GM18502 (cell line): ENCODE data around the gene ASIC4.

Experiments
- ATAC-seq: cut with Tn5 transposase; IDR thresholded peaks from one replicate; pipeline ENCODE4 v1.9.1; 2021; ENCODE audit warnings: mild to moderate bottlenecking; ENCODE audit not compliant: unreplicated experiment, poor library complexity

ASIC4 gene

GRCh38 chr2:219512524-219513216, 1.6 kb upstream of the ASIC4 start:
- ATAC-seq, result no peak

DNA sequence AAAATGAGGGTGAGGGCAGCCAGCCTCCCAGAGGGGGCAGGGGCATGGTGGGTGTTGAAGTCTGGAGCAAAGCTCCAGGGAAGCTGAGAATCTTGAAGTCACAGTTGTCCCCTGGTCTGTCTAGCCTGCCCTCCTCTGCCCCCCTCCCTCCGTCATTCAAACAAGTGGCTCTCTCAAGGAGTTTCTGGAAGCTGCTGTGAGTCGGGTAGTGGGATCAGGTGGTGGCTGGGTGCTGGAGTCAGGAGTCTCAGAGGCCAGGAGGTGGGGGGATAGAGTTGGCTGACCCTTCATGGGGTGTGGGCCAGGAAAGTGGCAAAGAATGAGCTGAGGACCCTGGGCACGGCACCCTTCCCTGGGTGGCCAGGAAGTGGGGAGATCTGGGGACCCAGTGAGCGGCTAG, 495 bp upstream of the ASIC4 start:
- no peak for ATAC-seq

DNA sequence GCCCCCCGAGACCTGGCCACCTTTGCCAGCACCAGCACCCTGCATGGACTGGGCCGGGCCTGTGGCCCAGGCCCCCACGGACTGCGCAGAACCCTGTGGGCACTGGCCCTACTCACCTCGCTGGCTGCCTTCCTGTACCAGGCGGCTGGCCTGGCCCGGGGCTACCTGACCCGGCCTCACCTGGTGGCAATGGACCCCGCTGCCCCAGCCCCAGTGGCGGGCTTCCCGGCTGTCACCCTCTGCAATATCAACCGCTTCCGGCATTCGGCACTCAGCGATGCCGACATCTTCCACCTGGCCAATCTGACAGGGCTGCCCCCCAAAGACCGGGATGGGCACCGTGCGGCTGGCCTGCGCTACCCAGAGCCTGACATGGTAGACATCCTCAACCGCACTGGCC, 554 bp downstream of the ASIC4 start:
- ATAC-seq, result no peak

GRCh38 chr2:219515874-219516629, 1.8 kb downstream of the ASIC4 start:
- ATAC-seq, result no peak

GRCh38 chr2:219516888-219517287, 2.6 kb downstream of the ASIC4 start:
- ATAC-seq, result no peak

DNA sequence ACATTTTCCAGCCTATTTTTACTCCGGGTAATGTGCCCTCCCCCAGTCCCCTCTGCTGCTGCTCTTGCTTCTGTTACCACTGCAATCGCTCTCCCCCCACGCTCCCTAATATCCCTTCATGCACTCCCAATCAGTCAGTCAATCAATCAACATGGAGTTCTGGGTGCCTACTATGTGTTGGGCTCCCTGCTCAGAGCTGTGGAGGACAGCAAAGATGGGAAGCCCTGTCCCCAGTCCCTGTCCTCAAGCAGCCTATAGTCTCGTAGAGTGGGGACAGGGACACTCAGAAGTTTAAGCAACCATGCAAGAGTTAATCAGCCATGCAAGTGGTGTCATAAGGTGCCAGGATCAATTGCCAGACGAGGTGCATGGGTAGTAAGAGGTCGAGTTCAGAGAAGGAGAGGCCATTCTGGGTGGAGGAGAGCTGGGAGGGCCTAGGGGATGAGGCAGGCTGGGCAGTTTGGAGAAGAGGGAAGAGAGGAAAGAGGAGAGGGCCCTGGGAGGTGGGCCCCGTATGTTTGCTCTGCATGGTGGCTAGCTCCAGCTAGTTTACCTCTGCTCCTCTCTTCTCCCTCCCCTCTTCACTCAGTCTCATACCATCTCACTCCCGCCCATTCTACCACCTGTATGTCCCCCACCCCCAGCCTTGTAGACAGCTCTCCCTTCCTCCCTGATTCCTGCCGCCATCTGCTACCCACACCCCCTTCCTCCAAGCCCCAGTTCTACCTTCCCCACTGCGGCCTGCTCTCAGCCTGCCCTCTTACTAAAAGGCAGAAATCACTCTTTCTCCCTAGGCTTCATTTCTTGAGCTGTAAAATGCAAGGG, 3.9 kb downstream of the ASIC4 start:
- no peak for ATAC-seq

DNA sequence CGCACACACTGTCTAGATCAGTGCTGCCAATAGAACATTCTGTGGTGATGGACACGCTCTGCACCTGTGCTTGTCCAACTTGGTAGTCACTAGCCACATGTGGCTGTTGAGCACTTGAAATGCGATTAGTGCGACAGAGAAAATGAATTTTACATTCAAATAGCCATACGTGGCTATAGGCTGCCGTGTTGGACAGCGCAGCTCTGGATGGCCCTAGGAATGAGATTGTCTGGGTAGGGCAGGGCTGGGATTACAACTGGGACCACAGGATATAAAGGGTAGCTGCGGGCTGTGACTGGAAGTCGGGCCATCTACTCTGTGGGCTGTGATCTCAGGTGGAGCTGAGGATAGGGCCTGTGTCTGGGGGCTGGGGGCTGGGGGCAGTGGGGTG, 5.2 kb downstream of the ASIC4 start:
- no peak for ATAC-seq

DNA sequence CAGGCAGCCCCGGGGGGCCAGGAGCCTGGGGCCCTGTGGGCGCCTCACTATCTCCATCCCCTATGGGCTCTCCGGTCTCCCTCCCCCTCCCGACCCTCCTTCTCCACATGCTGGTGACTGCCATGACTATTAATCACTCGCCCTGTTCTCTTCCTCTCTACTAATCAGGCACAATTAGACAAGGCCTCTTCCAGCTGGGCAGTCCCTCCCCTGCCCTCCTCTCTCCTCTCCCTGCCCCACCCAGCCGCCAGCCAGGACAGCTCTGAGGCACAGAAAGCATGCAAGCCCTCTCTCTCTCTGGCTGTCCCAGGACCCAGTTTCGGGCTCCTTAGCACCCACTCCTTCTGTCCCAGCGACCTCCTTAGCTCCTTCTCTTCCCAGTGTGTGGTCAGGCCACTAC, 5.8 kb downstream of the ASIC4 start:
- no peak for ATAC-seq

- ATAC-seq, result no peak
Measured at GRCh38 chr2:219521066-219521880, 7.0 kb downstream of the ASIC4 start.

DNA sequence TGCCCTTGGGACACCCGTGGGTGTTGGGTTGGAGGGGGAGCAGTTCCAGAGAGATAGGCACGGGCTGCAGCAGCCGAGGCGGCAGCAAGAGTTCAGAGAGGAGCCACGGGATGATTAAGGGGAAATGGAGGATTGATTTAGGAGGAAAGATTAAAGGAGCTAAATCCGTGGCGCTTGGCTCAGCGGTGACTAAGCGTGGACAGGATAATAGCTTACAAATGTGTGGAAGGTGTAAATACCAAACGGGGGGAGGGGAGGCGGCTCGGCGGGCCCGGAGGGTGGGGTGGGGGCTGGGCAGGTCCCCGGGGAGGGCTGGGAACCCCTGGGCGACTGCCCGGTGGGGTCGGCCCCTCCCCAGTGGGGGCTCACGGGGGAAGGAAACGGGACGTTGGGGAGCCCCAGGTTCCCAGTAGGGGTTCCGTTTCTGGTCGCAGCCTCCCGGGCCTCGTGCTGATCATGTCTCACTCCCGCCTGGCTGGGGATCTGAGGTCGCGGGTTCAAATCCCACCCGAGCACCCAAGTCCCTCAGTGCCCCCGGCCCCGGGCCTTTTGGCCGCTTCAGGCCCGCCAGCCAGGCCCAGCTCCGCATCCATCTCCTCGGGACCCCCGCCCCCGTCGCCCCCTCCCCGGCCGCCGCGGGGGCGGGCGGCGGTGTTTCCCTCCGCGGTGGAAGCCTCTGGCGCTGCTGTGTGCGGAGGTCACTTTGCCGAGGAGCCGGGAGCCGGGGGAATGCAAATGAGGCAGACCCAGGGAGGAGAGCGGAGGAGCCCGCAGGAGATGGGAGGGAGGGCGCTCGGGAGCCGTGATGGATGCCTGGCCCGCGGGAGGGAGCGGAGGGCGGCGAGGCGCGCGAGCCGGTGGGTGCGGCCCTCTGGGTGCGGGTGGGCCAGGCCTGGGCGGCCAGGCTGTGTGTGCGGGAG, 8.1 kb downstream of the ASIC4 start:
- ATAC-seq, result no peak

DNA sequence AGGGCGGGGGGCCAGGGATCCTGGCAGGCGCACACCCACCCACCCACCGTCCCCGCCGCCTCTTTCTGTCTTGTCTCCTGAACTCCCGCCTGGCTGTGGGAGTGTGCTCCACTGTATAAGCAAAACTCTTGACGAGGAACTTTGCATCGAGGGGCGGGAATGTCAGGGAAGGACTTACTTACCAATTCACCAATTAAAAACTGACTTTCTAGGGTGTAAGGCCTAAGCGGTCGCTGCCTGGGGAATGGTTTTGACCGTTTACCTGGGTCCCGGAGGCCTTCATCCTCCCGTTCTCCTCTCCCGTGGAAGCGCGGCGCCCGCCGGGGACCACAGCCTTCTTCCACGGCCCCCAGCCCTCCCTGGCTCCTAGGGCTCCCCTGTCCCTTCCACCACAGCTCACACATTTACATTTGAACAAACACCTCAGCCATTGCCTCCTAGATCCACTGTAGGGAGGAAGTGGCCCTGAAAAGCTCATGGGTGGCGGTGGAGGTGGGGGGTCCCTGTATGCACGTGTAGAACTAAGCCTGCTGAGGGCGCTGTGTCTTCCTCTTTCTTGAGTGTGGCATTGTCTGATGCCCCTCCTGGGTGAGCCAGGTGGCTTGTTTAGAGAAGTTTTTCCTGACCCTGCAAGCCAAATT, 8.9 kb downstream of the ASIC4 start:
- ATAC-seq, result no peak

DNA sequence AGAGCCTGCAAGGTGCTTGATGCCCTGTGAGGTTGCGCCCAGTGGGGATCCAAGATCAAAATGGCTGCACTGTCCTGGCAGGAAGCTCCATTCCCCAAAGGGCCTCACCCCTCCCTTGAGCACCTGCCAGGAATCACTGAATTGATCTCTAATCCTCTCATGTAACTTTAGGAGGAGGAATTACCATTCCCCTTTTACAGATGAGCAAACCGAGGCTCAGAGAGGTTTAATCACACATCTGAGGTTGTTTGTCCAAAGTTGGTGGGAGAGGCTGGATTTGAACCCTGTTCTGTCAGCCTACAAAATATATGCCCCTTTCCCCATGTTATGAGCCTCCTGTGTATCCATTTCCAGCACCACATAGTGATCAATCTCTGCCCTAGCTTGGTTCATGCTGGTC, 10.5 kb downstream of the ASIC4 start:
- no peak for ATAC-seq

DNA sequence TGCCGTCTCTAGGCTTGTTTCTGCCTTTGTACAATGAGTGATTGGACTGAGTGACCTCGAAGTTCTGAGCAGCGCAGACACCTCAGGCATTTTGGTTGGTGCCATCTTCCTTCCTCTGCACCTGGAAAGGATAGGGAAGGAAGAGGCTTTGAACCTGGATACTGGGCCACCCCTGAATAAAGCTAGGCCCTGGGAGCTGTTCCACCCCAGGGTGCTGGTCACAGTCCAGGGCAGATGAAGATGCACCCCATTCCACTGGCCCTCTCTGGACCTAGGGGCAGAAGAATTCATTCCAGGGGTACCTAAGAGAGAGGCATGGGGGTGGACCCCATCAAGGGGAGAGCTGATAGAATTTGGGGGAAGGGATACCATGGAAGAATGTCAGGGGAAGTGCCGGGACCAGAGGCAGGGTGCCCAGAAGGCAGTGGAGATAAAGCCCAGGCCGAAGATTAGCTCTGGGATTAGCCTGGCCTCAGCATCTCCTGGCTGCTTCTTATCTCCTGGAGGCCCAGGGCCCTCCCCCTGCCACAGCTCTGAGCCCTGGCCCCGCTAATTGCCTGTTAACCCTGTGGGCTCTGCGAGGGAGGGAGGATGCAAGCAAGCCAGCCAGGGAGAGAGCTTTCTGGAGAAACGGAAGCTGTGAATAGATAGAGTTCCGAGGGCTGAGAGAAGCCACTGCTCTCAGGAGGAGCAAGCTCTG, 11.4 kb downstream of the ASIC4 start:
- ATAC-seq, result no peak

DNA sequence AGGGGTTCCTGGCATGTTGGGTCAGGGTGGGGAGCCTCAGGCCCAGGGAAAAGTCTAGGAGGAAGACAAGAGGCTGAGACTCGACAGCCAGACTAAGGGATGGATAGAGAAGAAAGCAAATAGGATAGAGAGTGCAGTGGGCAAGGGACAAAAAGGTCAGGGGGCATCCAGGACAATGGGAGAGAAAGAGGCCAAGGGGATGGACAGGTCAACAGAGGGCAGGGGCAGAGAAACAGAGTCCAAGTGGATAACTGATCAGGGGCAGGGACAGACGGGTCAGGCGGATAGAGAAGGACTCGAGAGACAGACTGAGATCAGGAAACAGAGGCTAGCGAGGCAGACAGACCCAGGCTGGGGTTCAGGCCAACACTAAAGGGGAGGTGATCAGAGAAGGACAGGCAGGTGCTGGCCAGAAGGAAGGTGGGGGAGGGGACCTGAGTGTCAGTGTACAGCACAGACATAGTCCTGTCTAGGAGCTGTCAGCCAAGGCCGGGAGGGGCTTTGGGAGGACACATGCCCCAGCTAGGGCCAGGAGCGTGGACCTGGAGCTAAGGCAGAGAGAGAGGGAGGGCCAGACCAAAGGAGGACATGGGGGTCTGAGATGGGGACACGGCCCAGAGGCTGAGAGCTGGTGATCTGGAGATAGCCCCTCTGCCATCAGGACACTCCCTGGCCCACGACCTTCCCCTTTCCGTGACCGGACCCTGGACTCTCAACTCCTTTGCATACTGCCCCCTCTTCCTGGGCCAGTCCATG, 12.2 kb downstream of the ASIC4 start:
- no peak for ATAC-seq

- ATAC-seq, result no peak
Measured at GRCh38 chr2:219527076-219527394, 12.8 kb downstream of the ASIC4 start.

DNA sequence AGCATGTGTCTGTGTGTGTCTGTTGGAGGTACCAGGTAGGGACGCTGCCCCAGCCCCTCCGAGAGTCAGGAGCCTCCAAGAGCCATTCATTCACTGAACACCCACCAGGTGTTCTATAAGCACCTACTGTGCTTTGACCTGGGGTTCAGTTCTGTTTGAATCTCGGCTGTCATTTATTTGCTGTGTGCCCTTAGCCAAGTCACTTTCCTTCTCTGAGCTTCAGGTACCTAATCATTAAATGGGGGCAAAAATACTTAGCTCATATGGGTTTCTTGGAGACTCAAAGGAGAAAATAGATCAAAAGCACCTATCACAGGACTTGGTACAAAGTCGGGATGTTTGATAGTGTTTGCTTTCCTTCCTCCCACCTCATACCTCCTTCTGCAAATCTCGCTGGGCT, 13.2 kb downstream of the ASIC4 start:
- no peak for ATAC-seq

DNA sequence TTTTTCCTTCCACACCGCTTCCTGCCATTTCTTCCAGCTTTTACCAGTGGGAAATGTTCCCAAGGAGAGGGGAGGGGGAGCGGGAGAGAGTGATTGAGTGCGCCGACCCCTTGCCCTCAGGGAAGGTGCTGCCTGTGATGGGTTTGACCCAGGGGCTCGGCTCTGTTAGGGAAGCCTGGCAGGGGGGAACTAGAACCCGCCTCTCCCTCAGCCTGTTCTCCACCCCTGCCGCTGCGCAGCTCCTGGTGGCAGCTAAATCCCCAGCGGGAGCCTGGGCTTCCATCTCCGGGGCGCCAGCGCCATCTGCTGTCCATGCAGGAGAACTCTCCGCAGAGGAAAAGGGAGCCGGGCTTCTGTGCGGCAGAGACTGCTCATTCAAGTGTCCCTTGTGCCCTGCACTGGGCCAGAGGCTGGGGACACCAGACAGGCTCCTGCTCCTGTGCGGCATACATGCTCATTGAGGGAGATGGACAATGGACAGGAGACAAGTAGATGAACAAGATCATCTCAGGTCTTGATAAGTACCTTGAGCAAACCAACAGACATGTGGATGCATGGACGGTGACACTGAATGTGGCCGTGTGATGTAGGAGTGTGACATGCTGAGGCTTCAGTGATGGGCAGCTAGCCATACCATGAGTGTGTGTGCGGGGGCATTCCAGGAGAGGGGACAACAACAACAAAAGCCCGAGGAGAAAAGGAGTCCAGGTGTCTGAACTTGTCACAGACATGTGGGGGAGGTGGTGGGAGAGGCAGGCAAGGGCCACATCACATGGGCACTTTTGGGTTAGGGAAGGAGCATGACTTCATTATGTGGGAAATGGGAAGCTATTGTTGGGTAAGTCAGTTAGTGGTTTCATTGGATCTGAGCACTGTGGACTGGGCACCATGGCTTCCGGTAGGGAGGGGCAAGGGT, 16.0 kb downstream of the ASIC4 start:
- ATAC-seq, result peak; percentile 91
